Astrocyte (in vitro differentiated cells and primary cell): ENCODE results near the gene AFMID.

Experiments used
- EZH2 ChIP-seq: IDR thresholded peaks from 2 replicates; pipeline ENCODE4 v1.6.1; 2012; ENCODE audit warnings: mild to moderate bottlenecking, low read length, inconsistent platforms; ENCODE audit not compliant: insufficient read depth
- TF ChIP-seq, protein P1 (sequence below): IDR thresholded peaks from 2 replicates; pipeline ENCODE4 v1.5.1; 2011; ENCODE audit warnings: low read depth, mild to moderate bottlenecking, inconsistent platforms, low read length, moderate library complexity; ENCODE audit not compliant: insufficient read depth

DNA sequence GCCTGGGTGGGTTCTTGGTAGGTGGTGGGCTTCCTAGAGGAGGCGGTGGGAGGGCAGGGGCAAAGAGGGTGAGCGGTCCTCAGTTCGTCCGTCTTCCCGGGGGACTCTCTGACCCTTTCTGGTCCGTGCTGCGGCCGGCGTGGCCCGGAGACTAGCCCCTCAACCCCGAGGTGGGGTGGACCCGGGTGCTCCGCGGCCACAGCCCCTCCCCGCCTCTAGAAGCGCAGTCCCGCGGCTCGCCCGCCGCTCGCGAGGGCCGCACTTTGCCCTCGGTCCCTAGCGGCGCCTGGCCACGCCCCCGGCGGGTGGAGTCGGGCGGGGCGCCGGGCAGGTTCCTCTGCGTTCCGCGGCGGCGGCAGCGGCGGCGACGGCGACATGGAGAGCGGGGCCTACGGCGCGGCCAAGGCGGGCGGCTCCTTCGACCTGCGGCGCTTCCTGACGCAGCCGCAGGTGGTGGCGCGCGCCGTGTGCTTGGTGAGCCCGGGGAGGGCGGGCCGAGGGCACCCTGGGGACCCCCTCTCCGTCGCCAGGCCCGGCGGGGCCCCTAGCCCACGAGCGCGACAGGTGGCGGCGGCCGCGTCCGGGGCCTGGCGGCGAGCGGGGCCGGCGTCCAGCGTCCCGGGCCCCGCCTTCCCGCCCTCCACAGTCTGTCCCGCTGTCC, 18.8 kb upstream of the AFMID start, which contains the start of gene SYNGR2:
- TF ChIP-seq EZH2, result no peak
- TF ChIP-seq, protein P1, sequence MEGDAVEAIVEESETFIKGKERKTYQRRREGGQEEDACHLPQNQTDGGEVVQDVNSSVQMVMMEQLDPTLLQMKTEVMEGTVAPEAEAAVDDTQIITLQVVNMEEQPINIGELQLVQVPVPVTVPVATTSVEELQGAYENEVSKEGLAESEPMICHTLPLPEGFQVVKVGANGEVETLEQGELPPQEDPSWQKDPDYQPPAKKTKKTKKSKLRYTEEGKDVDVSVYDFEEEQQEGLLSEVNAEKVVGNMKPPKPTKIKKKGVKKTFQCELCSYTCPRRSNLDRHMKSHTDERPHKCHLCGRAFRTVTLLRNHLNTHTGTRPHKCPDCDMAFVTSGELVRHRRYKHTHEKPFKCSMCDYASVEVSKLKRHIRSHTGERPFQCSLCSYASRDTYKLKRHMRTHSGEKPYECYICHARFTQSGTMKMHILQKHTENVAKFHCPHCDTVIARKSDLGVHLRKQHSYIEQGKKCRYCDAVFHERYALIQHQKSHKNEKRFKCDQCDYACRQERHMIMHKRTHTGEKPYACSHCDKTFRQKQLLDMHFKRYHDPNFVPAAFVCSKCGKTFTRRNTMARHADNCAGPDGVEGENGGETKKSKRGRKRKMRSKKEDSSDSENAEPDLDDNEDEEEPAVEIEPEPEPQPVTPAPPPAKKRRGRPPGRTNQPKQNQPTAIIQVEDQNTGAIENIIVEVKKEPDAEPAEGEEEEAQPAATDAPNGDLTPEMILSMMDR, result no peak
